Posterior cingulate gyrus (tissue), 11 donors: ENCODE measurements around the gene CDKAL1.
"Not testable (repeated sequence)": the region's sequence is repeated elsewhere in the genome, so short reads cannot be mapped to it uniquely, and the experiment has no call there.

Experiments used
- DNase-seq, 10 donors: peaks; one replicate each; pipeline versions ENCODE4 v3.0.0 to v3.0.0-alpha.2; 2020 to 2021; ENCODE audit warnings: mixed read lengths in 3 of 10
- intact Hi-C: fragments of 100-400 bp; cut with DNase I; formaldehyde crosslinking; loops from one replicate; pipeline ENCODE4 v1.15.1; 2023

Gene CDKAL1

DNA sequence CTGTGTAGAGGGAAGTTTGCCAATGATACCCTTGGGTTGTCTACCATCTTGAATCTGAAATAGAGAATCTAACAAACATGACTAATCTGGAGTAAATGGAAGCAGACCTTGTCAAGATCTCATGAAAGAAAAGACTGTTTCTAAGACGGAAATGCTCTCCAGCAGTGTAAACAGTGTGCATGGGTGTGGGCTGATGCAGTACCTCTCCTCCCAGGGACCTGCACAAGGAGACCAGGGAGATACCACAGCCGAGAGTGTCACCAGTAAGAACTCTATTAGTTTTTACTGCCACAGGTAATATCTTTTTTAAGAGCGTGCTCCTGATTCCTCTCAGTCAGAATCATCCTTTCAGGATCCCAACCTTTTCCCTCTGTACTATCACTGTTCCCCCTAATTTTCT is 546.0 kb downstream of the CDKAL1 start:
- intact Hi-C loops = no loop called here
- DNase-seq = no peak

DNA sequence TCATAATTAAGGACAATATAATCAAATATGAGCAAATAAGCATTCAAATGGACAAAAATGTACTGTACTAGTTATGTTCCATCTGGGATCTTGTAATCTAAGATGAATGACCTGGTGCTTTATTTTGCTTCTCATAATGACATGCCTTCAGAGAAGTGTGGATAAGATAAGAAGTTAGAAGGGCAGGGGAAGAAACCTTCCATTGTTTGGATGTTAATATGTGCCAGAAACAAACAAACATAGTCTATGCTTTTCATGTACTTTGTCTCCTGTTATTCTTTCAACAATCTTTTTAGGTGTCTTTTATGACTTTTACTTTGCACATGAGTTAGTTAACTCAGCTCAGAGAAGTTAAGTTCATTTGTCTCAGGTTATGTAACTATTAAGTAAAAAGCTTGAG is 547.8 kb downstream of the CDKAL1 start:
- DNase-seq = no peak
- intact Hi-C loops = no loop called here

DNA sequence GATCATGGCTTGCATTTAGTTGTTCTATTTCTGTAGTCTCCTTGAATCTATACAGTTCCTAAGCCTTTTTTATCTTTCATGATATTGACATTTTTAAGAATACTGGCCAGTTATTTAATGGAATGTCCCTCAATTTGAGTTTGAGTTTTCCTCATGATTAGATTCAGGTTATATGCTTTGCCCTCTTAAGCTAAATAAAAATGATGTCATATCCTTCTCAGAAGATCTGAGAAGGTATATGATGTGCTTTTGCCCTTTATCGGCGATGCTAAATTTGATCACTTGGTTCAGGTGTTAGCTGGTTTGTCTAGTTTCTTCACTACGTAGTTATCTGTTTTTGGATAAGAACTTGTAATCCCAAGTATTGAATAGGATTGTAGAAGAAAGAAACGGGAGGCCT is 549.5 kb downstream of the CDKAL1 start:
- DNase-seq = no peak
- intact Hi-C loops = no loop called here

DNA sequence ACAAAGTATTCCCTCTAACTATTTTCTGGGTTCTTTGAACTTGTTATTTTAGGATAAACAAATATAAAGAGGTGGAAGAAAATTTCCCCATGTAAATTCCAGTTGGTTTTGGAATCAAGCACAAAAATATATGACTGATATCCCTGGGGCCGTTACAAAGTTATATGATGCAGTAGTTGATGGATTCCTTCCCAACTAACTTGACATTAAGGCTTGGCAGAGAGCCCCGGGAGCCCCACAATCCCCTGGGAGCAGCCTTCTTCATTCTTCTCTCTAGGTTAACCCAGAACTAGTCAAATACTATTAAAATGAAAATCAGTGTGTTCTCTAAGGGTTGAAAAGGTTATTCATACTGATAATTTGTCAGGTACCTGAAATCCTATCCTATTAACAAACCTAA is 550.4 kb downstream of the CDKAL1 start:
- no peak for DNase-seq
- intact Hi-C loops = no loop called here

DNA sequence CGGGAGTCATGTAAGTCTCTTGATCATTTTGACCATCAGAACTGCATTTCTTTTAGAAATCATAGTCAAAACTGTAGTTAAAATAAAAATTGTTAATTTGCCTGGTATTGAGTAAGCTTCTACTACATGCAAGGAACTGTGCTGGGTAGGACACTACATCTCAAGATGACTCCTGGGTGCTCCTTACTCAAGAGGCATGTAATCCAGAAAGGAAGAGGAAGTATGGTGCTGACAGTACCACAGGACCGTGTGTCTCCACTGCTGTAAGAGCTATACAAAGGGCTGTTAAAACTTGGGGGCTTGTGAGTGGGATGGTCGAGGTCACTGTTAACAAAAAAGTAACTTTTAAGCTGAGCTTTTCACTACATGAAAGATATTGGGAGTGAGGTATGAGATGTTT is 551.0 kb downstream of the CDKAL1 start:
- intact Hi-C loops = no loop called here
- DNase-seq = no peak

DNA sequence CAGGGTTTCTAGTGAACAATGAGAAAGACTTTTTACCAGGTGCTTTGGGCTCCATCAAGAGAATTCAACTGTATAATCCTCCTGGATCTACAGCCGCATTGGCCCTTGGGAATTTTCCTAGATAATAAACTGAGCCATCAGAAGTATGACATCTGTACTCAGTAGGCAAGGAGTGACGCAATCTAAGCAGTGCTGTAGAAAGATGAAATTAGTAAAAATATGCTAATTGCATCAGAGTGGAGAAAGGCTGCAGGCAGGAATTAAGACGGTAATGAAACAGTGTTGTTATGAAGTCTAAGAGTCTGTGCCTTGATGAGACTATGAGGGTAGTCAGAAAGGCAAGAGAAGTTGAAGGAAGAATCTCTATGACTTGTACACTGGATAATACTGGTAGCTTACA is 551.4 kb downstream of the CDKAL1 start:
- intact Hi-C loops = no loop called here
- no peak for DNase-seq

DNA sequence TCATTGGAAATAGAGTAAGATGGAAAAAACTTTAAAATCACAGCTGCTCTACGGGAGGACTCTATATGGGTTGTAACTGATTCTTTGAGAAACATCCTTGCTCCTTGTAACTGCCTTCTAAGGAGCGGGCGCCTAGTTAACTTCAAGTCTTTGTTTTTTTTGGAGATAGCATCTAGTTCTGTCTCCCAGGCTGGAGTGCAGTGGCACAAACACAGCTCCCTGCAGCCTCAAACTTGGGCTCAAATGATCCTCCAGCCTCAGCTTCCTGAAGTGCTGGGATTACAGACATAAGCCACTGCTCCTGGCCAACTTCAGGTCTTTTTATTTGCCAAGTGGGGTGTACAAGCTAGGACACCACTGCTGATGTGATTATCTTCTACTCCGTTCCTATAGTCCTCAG is 552.9 kb downstream of the CDKAL1 start:
- DNase-seq = no peak
- intact Hi-C loops = no loop called here

DNA sequence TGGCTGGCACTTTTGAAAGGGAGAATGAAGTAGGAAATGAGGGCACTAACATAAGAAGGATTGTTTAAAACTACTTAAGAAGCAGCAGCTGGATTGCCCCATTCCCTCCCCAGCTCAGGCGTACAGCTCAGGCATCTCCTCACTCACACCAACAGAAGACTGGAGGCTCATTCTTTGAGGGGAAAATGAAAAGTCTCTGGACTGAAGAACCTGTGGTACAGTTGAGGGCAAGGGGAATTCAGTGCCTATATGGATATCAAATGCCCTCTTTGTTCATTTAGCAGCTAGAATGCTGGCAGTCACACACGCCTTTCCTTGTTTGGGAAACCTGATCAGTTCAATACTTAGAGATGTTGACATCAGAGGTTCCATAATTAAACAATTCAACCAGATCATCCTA is 557.2 kb downstream of the CDKAL1 start:
- DNase-seq = no peak
- intact Hi-C loops = no loop called here

DNA sequence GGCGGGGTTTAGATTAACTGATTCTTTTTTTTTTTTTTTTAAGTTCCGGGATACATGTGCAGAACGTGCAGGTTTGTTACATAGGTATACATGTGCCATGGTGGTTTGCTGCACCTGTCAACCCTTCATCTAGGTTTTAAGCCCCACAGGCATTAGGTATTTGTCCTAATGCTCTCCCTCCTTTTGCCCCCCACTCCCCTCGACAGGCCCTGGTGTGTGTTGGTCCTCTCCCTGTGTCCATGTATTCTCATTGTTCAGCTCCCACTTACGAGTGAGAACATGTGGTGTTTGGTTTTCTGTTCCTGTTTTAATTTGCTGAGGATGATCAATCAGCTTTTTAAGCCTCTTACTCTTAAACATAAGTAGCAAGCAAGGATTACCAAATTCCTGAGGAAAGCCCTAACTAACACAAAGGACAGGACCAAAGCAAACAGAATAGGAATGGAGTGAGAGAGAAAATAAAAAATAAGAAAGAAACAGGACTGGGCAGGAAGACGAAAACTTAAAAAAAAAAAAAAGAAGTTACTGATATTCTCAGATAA is 558.0 kb downstream of the CDKAL1 start:
- DNase-seq, intact Hi-C loops: not testable (repeated sequence)

DNA sequence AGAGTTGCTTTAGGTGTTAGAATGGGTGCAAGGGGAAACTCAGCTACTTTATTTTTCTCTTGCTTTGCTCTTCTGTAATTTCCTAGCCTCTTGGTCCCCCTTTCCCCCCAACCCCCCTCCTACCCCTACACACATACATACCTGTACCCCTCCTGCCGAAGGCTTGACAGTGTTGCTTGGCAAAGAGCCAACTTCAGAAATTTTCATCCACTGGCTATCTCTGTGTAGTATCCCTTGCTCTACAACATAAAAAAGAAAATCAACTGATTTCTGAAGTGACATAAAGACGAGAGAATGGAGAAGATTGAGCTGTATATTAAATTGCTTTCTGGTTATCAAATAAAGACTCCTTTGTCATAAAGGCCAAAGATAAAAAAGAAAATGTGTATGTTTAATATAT is 561.2 kb downstream of the CDKAL1 start:
- intact Hi-C loops = no loop called here
- no peak for DNase-seq

DNA sequence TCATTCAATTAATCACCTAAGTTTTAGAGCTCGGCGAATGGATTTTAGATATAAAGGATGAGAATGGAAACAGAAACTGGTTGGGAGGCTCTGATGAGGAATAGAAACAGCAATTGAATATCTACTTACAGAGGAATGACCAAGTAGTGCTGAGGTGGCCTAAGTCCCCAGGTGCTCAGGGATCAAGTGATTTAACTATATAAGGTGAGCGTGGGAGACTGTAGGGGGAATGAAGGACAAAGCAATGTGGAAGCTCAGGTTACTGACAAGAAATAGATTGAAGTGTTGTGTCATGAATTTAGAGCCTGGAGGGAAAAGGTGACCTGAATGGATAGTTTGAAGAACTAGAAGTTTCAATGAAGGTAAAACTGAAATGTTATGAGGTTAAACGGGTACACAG is 563.9 kb downstream of the CDKAL1 start:
- no peak for DNase-seq
- intact Hi-C loops = no loop called here

DNA sequence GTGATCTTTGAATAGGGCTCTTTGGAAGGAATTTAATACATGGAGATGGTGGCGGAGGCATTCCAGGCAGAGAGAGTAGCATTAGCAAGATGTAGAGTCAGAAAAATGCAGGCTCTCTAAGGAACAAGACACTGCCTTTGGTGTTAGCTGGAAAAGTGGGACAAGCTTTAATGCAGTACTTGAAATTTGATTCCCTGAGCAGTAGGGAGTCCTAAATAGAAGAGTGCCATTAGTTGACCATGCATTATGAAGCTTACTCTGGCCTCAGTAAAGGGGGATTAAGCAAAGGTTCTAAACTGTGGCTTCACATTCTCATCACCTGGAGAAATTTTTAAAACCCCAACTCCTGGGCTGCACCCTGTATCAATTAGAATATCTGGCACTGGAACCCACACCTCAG is 564.5 kb downstream of the CDKAL1 start:
- intact Hi-C loops = no loop called here
- no peak for DNase-seq

DNA sequence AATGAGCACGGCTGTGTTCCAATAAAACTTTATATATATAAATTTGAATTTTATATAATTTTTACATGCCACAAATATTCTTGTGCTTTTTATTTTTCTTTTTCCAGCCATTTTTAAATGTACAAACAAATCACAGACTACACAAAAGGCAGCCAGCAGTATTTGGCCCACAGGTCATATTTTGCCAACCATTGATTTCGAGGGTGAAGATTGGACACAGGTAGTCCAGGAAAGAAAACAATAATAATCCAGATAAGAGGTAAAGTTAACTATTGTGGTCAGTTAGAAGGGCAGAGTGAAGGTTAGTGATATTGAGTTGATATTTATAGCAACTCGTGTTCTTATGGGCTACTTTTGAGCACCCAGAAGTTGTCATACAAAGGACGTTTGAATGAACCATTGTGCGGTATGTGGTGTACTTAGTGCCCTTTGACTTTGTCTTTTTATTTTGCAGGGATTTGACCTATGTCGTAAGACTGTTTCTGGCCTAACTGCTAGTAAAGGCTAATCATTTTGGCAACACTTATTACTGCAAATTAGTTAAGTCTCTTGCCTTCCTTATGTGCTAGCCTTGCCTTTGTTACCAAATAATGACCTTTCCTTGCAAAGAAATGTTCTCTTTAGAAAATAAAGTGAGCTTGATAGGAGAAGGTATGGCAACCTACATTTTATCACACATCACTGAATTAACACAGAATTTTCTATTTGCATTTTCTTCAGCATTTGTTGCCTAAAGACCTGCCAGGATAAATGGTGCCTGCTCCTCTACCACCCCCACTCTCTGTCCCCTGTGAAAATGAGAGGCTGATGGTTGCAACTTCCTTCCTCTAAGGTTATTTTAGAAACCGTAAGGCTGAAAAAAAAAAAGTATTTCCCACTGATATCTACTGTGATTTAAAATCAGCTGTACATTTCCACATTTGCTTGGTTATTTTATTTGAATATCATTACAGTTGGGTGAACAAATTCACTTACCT is 565.4 kb downstream of the CDKAL1 start:
- DNase-seq = no peak
- intact Hi-C loops = no loop called here

DNA sequence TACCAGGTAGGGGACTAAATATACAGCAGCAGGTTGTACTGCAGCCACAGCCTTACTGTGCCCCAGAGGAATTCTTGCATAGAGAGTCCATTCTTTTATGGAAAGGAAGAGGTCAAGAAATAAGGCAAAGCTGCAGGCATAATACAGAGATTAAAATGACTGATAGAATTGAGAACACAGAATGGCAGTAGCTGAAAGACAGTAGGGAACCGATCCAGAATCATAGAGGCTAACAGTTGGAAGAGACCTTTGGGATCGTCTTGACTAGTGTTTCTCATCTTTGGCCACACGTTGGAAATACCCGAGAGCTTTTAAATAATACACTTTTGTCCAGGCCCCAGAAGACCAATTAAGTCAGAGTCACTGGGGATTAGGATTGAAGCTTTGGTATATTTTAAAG is 566.7 kb downstream of the CDKAL1 start:
- intact Hi-C loops = no loop called here
- DNase-seq = no peak

DNA sequence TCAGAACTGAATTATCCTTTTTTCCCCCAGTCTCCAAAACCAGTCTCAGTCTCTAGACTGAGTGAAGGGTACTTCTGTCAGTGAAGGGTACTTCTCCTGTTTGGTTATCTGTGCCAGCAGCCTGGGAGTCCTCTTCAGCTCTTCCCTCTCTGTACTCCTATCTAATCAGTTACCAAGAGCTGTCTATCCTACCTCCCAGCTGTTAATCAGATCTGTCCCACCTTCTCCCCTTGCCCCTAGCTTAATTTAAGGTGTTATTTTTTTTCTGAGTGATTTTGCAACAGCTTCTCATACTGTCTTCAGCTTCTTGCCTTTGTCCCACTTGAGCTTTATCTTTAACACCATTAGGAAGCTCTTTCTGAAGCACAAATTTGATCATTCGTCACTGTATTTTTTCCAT is 567.4 kb downstream of the CDKAL1 start:
- no peak for DNase-seq
- intact Hi-C loops = no loop called here

DNA sequence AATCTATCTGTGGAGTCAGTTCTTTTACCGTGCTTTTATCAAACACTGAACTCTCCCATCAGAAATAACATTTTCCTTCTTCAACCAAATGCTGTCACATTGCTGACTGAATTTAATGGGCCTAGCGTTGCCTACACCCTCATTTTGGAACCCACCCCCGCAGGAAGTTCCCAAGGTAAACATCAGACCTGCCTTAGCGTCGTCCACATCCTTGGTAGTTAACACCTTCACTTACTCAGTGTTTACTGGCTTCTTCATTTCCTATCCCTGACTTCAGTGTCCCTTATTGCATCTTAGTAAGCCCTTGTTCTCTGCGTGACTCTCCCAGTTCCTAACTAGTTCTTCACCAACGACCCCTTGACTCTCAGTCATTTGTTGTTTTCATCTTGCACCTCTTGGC is 567.9 kb downstream of the CDKAL1 start:
- intact Hi-C loops = no loop called here
- no peak for DNase-seq

DNA sequence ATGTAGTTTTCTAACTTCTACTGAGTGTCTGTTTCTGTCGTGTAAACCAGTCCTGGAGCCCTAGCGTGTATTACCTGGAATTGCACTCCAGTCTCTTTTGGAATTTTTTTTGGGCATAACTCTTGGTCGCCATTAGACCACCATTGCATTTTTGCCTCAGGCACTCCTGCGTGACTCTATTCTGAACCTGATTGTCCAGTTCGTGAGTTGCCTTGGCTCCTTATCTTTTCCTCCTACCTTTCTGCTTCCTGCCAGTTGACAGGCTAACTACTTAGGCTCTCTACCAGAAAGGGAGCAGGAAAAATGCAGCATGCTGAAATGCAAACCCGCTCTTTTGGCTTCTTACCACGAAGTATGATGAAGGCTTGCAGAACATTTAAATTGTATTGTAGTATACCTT is 568.4 kb downstream of the CDKAL1 start:
- intact Hi-C loops = no loop called here
- no peak for DNase-seq

DNA sequence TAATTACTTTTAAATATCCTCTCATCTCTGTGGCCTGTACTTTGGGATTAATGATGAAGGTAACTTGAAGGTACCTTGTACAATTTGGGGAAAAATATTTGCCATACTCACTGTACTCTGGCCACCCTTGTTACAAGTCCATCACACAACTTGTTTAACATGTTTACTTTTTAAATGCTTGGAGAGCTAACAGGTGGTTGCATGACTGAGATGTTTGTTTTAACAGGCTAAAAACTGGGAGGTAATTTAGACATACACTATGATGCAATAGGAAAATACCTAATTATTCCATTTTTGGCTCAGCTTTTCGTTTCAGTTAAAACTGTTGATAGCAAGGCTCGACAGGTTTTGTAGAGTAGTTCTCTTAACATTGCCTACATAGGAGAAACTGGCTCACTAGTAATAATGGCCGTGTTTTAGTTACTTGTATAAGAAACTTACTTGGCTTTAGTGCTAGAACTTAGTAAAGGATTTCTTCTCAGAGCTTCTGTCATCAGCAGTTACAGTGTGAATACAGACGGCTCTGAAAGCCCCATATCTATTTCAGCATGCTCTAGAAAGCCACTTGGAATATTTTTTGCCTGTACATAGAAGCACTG is 569.5 kb downstream of the CDKAL1 start:
- no peak for DNase-seq
- intact Hi-C loops = no loop called here

DNA sequence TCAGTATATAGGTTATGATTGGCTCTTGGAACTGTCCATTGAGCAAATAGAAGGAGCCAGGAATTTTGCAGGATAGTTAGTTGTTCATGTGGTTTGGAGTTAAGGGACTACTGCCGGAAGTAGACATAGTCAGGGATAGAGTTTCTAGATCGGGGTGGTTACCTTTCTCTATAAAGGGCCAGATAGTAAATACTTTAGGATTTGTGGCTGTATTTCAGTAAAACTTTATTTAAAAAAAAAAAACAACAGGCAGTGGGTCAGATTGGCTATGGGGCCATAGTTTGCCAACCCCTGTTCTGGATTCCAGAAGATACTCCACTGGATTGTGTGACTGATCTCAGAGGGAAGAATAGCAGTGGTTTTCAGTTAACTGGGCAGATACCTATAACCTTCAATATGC is 570.0 kb downstream of the CDKAL1 start:
- DNase-seq = no peak
- intact Hi-C loops = no loop called here

DNA sequence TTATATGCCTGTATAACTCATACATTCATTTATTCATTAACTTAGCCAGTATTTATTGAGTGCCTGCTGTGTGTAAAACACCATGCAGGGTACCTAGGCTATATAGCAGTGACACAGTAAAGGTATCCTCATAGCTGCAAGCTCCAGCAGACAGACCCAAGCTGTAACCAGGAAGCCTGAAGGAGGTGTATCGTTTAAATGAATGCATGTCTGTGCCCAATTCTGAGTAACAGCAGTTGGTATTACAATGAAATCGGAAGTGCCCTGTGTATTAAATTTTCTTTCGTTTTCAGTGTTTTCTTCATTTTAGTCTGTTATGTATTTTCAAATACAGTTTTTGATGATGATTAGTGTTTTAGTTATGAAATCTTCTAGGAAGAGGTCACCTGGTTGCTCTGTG is 573.5 kb downstream of the CDKAL1 start:
- no peak for DNase-seq

DNA sequence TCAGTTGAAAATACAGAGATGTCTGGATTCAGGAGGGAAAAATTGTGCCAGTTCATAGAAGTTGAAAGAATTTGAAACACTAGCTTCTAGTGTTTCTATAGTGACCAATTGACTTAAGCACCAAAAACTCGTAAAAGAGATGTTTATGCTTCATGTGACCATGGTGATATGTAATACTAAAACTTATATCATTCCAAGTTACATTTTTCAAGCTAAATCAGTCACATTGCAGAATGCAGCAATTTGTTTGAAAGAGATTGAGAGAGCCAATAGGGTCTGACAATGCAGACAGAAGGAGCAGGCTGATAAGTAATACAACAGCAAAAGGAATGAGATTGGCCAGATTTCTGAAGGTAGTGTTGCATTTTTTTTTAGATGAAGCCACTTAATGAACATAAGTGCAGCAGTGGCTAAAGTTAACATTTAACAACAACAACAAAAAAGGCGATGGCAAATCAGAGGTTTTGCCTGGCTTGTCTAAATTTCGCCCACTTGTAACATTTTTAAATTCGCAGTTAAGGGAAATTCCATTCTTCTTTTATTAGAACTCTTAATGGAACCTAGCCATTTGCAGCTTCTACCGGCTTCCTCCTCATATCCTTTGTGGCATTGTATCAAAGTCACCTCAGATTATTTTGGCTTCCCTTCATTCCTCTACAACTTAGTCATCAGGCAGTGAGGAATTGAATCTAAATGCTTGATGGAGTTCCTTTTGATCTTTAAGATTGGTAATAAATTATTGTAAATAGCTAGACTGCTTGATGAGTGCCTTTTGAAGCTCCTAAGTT is 575.3 kb downstream of the CDKAL1 start:
- DNase-seq = no peak
- intact Hi-C loops = no loop called here

More for the DNA sequence above, 573.5 kb downstream of the CDKAL1 start:
- intact Hi-C loops = no loop called here
